Keratinocyte (primary cell): ENCODE results near the gene ZNF629. TPM values are rescaled to one million over a fixed set of nuclear protein-coding genes. Genes with fewer than 3 reads are reported as not detected.

Source experiments
- DNase-seq: peaks from one replicate; pipeline ENCODE4 v3.0.0-alpha.2; 2011; ENCODE audit warnings: low read depth, missing footprints, low spot score
- FAIRE-seq: peaks from 2 replicates; lab custom pipeline; 2011; peaks lifted over from hg19 to GRCh38; lab: Jason Lieb, UNC
- H2AFZ ChIP-seq: 2 replicates; pipeline ENCODE4 v1.6.0; 2012; ENCODE audit warnings: low read length, control low read depth, inconsistent platforms; ENCODE audit not compliant: control insufficient read depth
- H3K27ac ChIP-seq: 2 replicates; pipeline ENCODE4 v1.5.1; 2011; ENCODE audit warnings: low read length; ENCODE audit not compliant: control insufficient read depth, insufficient read depth
- H3K27me3 ChIP-seq: 3 replicates; pipeline ENCODE4 v1.6.0; 2011; ENCODE audit warnings: low read length; ENCODE audit not compliant: control insufficient read depth, insufficient read depth; ENCODE audit errors: extremely low read depth
- H3K36me3 ChIP-seq, 2 experiments: 2 replicates in 1 of 2; 3 replicates in 1 of 2; pipeline ENCODE4 v1.5.1; 2011; ENCODE audit warnings: low read length in 2 of 2, mild to moderate bottlenecking in 1 of 2; ENCODE audit not compliant: control insufficient read depth in 2 of 2, insufficient read depth in 2 of 2; ENCODE audit errors: extremely low read depth in 1 of 2
- H3K4me1 ChIP-seq: 3 replicates; pipeline ENCODE4 v1.5.1; 2011; ENCODE audit warnings: low read length; ENCODE audit not compliant: control insufficient read depth, insufficient read depth; ENCODE audit errors: extremely low read depth
- H3K4me2 ChIP-seq: 3 replicates; pipeline ENCODE4 v1.6.0; 2011; ENCODE audit warnings: low read depth, low read length; ENCODE audit not compliant: control insufficient read depth, insufficient read depth; ENCODE audit errors: extremely low read depth
- H3K4me3 ChIP-seq, 3 experiments: fragments of 200-600 bp in 1 of 3; sonication (generic) in 1 of 3; 2 replicates in 2 of 3; 3 replicates in 1 of 3; pipeline ENCODE4 v1.5.1; 2011 to 2016; ENCODE audit warnings: low read length in 3 of 3, mild to moderate bottlenecking in 3 of 3, control low read depth in 2 of 3, inconsistent platforms in 1 of 3, low read depth in 1 of 3, mixed read lengths in 1 of 3, mixed run types in 1 of 3, moderate library complexity in 1 of 3; ENCODE audit not compliant: control insufficient read depth in 2 of 3, insufficient read depth in 2 of 3; ENCODE audit errors: extremely low read depth in 1 of 3
- H3K79me2 ChIP-seq: 2 replicates; pipeline ENCODE4 v1.6.0; 2012; ENCODE audit warnings: low read length; ENCODE audit not compliant: control insufficient read depth, insufficient read depth
- H3K9ac ChIP-seq: 3 replicates; pipeline ENCODE4 v1.6.0; 2011; ENCODE audit warnings: low read length; ENCODE audit not compliant: control insufficient read depth, insufficient read depth; ENCODE audit errors: extremely low read depth
- H3K9me1 ChIP-seq: 3 replicates; pipeline ENCODE4 v1.6.0; 2011; ENCODE audit warnings: low read length; ENCODE audit not compliant: control insufficient read depth, insufficient read depth; ENCODE audit errors: extremely low read depth
- H3K9me3 ChIP-seq: 2 replicates; pipeline ENCODE4 v1.5.1; 2012; ENCODE audit warnings: low read depth, low read length; ENCODE audit not compliant: control insufficient read depth
- H4K20me1 ChIP-seq: 3 replicates; pipeline ENCODE4 v1.6.0; 2011; ENCODE audit warnings: low read length; ENCODE audit not compliant: control insufficient read depth, insufficient read depth; ENCODE audit errors: extremely low read depth
- CTCF ChIP-seq, 3 experiments: IDR thresholded peaks in 1 of 3; conservative IDR thresholded peaks in 1 of 3; optimal IDR thresholded peaks in 1 of 3; 2 replicates in 2 of 3; 3 replicates in 1 of 3; pipeline versions ENCODE3 to v1.5.1; 2011; ENCODE audit warnings: low read length in 3 of 3, mild to moderate bottlenecking in 3 of 3, moderate library complexity in 2 of 3, control low read depth in 1 of 3, inconsistent platforms in 1 of 3; ENCODE audit not compliant: insufficient read depth in 2 of 3; ENCODE audit errors: extremely low read depth in 1 of 3
- EZH2 ChIP-seq: IDR thresholded peaks from one replicate; pipeline ENCODE4 v1.6.1; 2012; ENCODE audit warnings: inconsistent platforms, mild to moderate bottlenecking, low read length, moderate library complexity
- dilution Hi-C: fragments of 300-500 bp; cut with MboI; formaldehyde crosslinking; loops from one replicate; pipeline ENCODE4 v1.7.0; 2020; ENCODE audit warnings: low sequenced_read_pairs; ENCODE audit not compliant: extremely low pct_ligation_motif_present
- polyA plus RNA-seq, 5 experiments: library from polyadenylated mRNA; depleted of rRNA in 3 of 5; stranded (reverse) in 3 of 5; stranded (forward) in 1 of 5; unstranded in 1 of 5; fragments of >200 nt; gene quantifications; 1 replicate in 1 of 5; 2 replicates in 3 of 5; 3 replicates in 1 of 5; pipeline versions ENCODE4 v1.2.1 to v1.2.3, GENCODE V29; 2011 to 2012; ENCODE audit warnings: missing spikeins in 2 of 5, low read depth in 1 of 5, low replicate concordance in 1 of 5

The ZNF629 gene
- polyA plus RNA-seq, 1 donor (not counting 4 experiments of a cell fraction or from before 2014, with no cell fraction given): 3.6 TPM

GRCh38 chr16:30762991-30763725 is 23.8 kb downstream of the ZNF629 start:
- no peaks in the 10 kb centered on the region for H3K9me1 ChIP-seq
- no peak for TF ChIP-seq CTCF (optimal IDR thresholded peaks at IDR 0.05 in 1 of 3, IDR thresholded peaks at IDR 0.05 in 1 of 3, conservative IDR thresholded peaks at IDR 0.05 in 1 of 3; ENCODE audit: extremely low read depth in 1 of 3, insufficient read depth in 2 of 3, low read length in 3 of 3)
- TF ChIP-seq EZH2: no peak
- peak; percentile 26 for FAIRE-seq
- peak overlapping the region; percentile 75 to 89 (median 75) for H3K4me3 ChIP-seq
- peak overlapping the region; percentile 86 for H3K4me2 ChIP-seq
- H3K9ac ChIP-seq: peak overlapping the region; percentile 84
- dilution Hi-C loops: no loop called here
- H2AFZ ChIP-seq: no peak overlapping the region
- DNase-seq: no peak
- no peaks in the 10 kb centered on the region for H3K9me3 ChIP-seq
- H3K79me2 ChIP-seq: peaks cover 25% of the 10 kb centered on the region
- H3K4me1 ChIP-seq: peaks cover 17% of the 10 kb centered on the region
- peak overlapping the region; percentile 73 for H3K27ac ChIP-seq
- no peaks in the 10 kb centered on the region for H3K27me3 ChIP-seq
- peaks cover 29 to 32% of the 10 kb centered on the region in 2 experiments for H3K36me3 ChIP-seq
- no peaks in the 10 kb centered on the region for H4K20me1 ChIP-seq

GRCh38 chr16:30761928-30762902 is 24.8 kb downstream of the ZNF629 start, which contains the start of the genes CFAP119 and RNF40:
CFAP119 (minus strand) TSS chr16:30762062; CDS start chr16:30761748, 314 bp downstream.
RNF40 (plus strand) TSS chr16:30762322; CDS start chr16:30762546, 224 bp downstream.
- Histone ChIP-seq H3K9ac (peak within 1 kb of the TSS; percentile 84), H3K27me3 (no peaks in the 10 kb centered on the region), H2AFZ (peak within 1 kb of the TSS; percentile 94), H3K79me2 (peaks cover 25% of the 10 kb centered on the region), H3K4me1 (peaks cover 17% of the 10 kb centered on the region), H3K27ac (peak within 1 kb of the TSS; percentile 73), H4K20me1 (no peaks in the 10 kb centered on the region), H3K36me3 (peaks cover 30 to 35% of the 10 kb centered on the region in 2 experiments), H3K9me3 (no peaks in the 10 kb centered on the region), H3K9me1 (no peaks in the 10 kb centered on the region), H3K4me2 (peak within 1 kb of the TSS; percentile 86), H3K4me3 (peak within 1 kb of the TSS; percentile 75 to 89 (median 75))
- dilution Hi-C loops: no loop called here
- peak; percentile 79 for DNase-seq
- TF ChIP-seq EZH2 (no peak), CTCF (optimal IDR thresholded peaks at IDR 0.05 in 1 of 3, IDR thresholded peaks at IDR 0.05 in 1 of 3, conservative IDR thresholded peaks at IDR 0.05 in 1 of 3; ENCODE audit: extremely low read depth in 1 of 3, insufficient read depth in 2 of 3, low read length in 3 of 3) (no peak)
- FAIRE-seq: peak; percentile 81
